ENCODE data around the gene CAPN5. TPM values are rescaled to one million over a fixed set of nuclear protein-coding genes. Genes with fewer than 3 reads are reported as not detected.

Gene CAPN5
- total and polyA plus RNA-seq, 2 of the 8 experiments (the other 6 are each of a cell fraction or from before 2014, with no cell fraction given) = 21.5 to 22.4 TPM

- Histone ChIP-seq H2BK5ac (ENCODE audit: low read depth, low read length) (no peak overlapping the region), H3K79me2 (ENCODE audit: control insufficient read depth in 1 of 2, insufficient read depth in 2 of 2, low read length in 2 of 2) (no peaks in the 10 kb centered on the region), H2AFZ (ENCODE audit: low read length) (no peak overlapping the region), H3K27ac (ENCODE audit: low read depth, low read length) (no peak overlapping the region), H2AK5ac (ENCODE audit: low read depth, low read length) (no peak overlapping the region), H3K23me2 (ENCODE audit: low read depth, low read length) (no peaks in the 10 kb centered on the region), H4K20me1 (replicated peaks in 1 of 2; ENCODE audit: control insufficient read depth in 1 of 2, insufficient read depth in 2 of 2, low read length in 2 of 2) (peaks cover 0 to 5% of the 10 kb centered on the region in 2 experiments), H3K23ac (ENCODE audit: insufficient read length) (no peak overlapping the region), H3K14ac (ENCODE audit: insufficient read length) (no peak overlapping the region), H3K4me2 (ENCODE audit: insufficient read depth in 1 of 2, low read depth in 2 of 2, low read length in 2 of 2) (no peak overlapping the region), H3K18ac (ENCODE audit: extremely low read depth, low read length) (no peak overlapping the region), H3K56ac (replicated peaks; ENCODE audit: insufficient read length, low read depth, low read length) (no peak overlapping the region), H3K79me1 (ENCODE audit: low read depth, low read length) (no peaks in the 10 kb centered on the region; the same call in 1 of the 2 replicates), H2BK20ac (ENCODE audit: low read length) (no peak overlapping the region), H3K27me3 (replicated peaks in 1 of 4; ENCODE audit: control insufficient read depth in 3 of 4, extremely low read depth in 1 of 4, insufficient read depth in 3 of 4, low read length in 3 of 4) (no peaks in the 10 kb centered on the region), H3K9ac (replicated peaks in 1 of 4; ENCODE audit: extremely low read depth in 1 of 4, low read depth in 3 of 4, low read length in 3 of 4) (no peak overlapping the region), H3K36me3 (ENCODE audit: control insufficient read depth in 2 of 4, insufficient read depth in 4 of 4, low read length in 3 of 4) (no peaks in the 10 kb centered on the region), H3K4me1 (replicated peaks in 1 of 4; ENCODE audit: control insufficient read depth in 3 of 4, insufficient read depth in 4 of 4, low read length in 3 of 4) (no peaks in the 10 kb centered on the region; a peak in 2 of 7 replicates), H3K4me3 (ENCODE audit: extremely low read depth in 1 of 4, insufficient read depth in 2 of 4, low read depth in 3 of 4, low read length in 4 of 4) (no peak overlapping the region), H3K9me3 (ENCODE audit: insufficient read depth in 2 of 2, low read depth in 1 of 2, low read length in 1 of 2) (no peaks in the 10 kb centered on the region), H2BK120ac (replicated peaks; ENCODE audit: low read depth, low read length) (no peak overlapping the region), H2BK15ac (ENCODE audit: low read length) (no peak overlapping the region), H4K91ac (replicated peaks; ENCODE audit: insufficient read length, low read length) (no peak overlapping the region), H2BK12ac (ENCODE audit: low read depth, low read length) (no peak overlapping the region), H4K5ac (ENCODE audit: insufficient read length, low read depth, low read length) (no peak overlapping the region), H4K8ac (ENCODE audit: extremely low read depth, insufficient read depth, low read length) (no peak overlapping the region; the same call in 1 of the 2 replicates), H3K4ac (replicated peaks; ENCODE audit: insufficient read length, low read depth, low read length) (no peak overlapping the region)
- WGBS, 2 experiments (ENCODE audit: extremely low coverage in 1 of 2, insufficient coverage in 1 of 2, insufficient read length in 1 of 2, insufficient replicate concordance in 2 of 2, low coverage in 1 of 2, low lambda C conversion rate in 2 of 2, missing lambda C conversion rate in 1 of 2) = 100% methylated on average over 2 of the region's 2 CpGs; no CpG with 5 or more reads in 1 of the 2 experiments
- FAIRE-seq (no peak), DNase-seq (ENCODE audit: low read depth in 1 of 2, low spot score in 2 of 2) (no peak)
- CTCF ChIA-PET (ENCODE audit: partially characterized antibody) = interaction anchor here (0.6 to 8.4 kb wide), 8 partner anchors 12 to 68 kb away, joined by 3 to 95 read pairs (median 6); partner anchors contain the start of genes CAPN5, MYO7A and OMP
- POLR2A ChIA-PET (ENCODE audit: partially characterized antibody) = no interaction called here
- TF ChIP-seq KDM1A (IDR thresholded peaks at IDR 0.05; ENCODE audit: borderline replicate concordance, low read length) = no peak
- no peak for TF ChIP-seq MAFK (IDR thresholded peaks at IDR 0.05; ENCODE audit: low read depth, low read length)
- no peak for TF ChIP-seq EZH2 (IDR thresholded peaks at IDR 0.05; ENCODE audit: low read depth, low read length, severe bottlenecking)
- TF ChIP-seq CHD1 (IDR thresholded peaks at IDR 0.05; ENCODE audit: low read depth, low read length) = no peak
- no peak for TF ChIP-seq HDAC6 (IDR thresholded peaks at IDR 0.05; ENCODE audit: low read depth, low read length)
- TF ChIP-seq RXRA (IDR thresholded peaks at IDR 0.05; ENCODE audit: insufficient read depth, low read depth, low read length) = no peak
- TF ChIP-seq TAF7 (optimal IDR thresholded peaks at IDR 0.05; ENCODE audit: borderline replicate concordance, low read depth, low read length) = no peak
- TF ChIP-seq E2F6 (IDR thresholded peaks at IDR 0.05) = no peak
- no peak for TF ChIP-seq SIX5 (IDR thresholded peaks at IDR 0.05; ENCODE audit: low read depth, low read length)
- no peak for TF ChIP-seq JUN (IDR thresholded peaks at IDR 0.05; ENCODE audit: low read depth, low read length)
- TF ChIP-seq RFX5 (IDR thresholded peaks at IDR 0.05; ENCODE audit: borderline replicate concordance, low read depth, low read length) = no peak
- TF ChIP-seq FOSL1 (IDR thresholded peaks at IDR 0.05; ENCODE audit: insufficient read depth, low read depth, low read length) = no peak
- TF ChIP-seq CTBP2 (IDR thresholded peaks at IDR 0.05; ENCODE audit: borderline replicate concordance, insufficient read depth, insufficient read length, low read length) = no peak
These were observed 14.0 kb downstream of the CAPN5 start for GRCh38 chr11:77080643-77081210.
